HEK293 (cell line): ENCODE measurements around the gene RDH5.

ENCODE experiments used
- CTCF ChIP-seq: fragments of 450-650 bp; formaldehyde crosslinking; IDR thresholded peaks from 2 replicates; pipeline ENCODE4 v1.5.1; 2016; ENCODE audit warnings: missing biosample characterization, missing genetic modification characterization
- HOXA7 ChIP-seq: sonication (generic); formaldehyde crosslinking; IDR thresholded peaks from 2 replicates; pipeline ENCODE4 v1.8.1; 2022; ENCODE audit warnings: missing genetic modification reagents, borderline replicate concordance
- ZNF292 ChIP-seq: fragments of 450-650 bp; formaldehyde crosslinking; IDR thresholded peaks from 2 replicates; pipeline ENCODE4 v1.5.1; 2016; ENCODE audit warnings: low read depth, missing biosample characterization, missing genetic modification characterization, borderline replicate concordance
- ZNF302 ChIP-seq: fragments of 450-650 bp; formaldehyde crosslinking; IDR thresholded peaks from 2 replicates; pipeline ENCODE4 v1.5.1; 2016; ENCODE audit warnings: missing biosample characterization, missing genetic modification characterization, low read depth
- ZNF629 ChIP-seq: fragments of 450-650 bp; formaldehyde crosslinking; IDR thresholded peaks from 2 replicates; pipeline ENCODE4 v1.5.1; 2017; ENCODE audit warnings: missing biosample characterization, missing genetic modification characterization

GRCh38 chr12:55725556-55725955 is 5.4 kb downstream of the RDH5 start:
- TF ChIP-seq ZNF629 (tag by site-specific recombination) = no peak
- no peak for TF ChIP-seq HOXA7
- TF ChIP-seq CTCF (tag by site-specific recombination) = no peak
- TF ChIP-seq ZNF302 = no peak
- no peak for TF ChIP-seq ZNF292 (tag by site-specific recombination)
